Activated CD4-positive, alpha-beta T cell treated with anti-CD3 and anti-CD28 coated beads for 36 hours (primary cell): ENCODE results near the gene PIK3CA. TPM values are rescaled to one million over a fixed set of nuclear protein-coding genes. Genes with fewer than 3 reads are reported as not detected.
A peak's percentile ranks its signal among the peaks of the same experiment; 100 is the strongest.
"Not testable (repeated sequence)": the region's sequence is repeated elsewhere in the genome, so short reads cannot be mapped to it uniquely, and the experiment has no call there.

Source experiments
- ATAC-seq: fragments of 200-7000 bp; cut with Tn5 transposase; one replicate; pipeline ENCODE4 v1.10.0; 2021; ENCODE audit warnings: mild to moderate bottlenecking, moderate library complexity
- CTCF ChIA-PET: fragments of 350-600 bp; sonication (Branson Sonifier 250); formaldehyde crosslinking; loops from one replicate; lab custom pipeline; 2021; ENCODE audit warnings: antibody characterized with exemption; lab: Charles Lee
- POLR2A ChIA-PET: fragments of 350-600 bp; sonication (Branson Sonifier 250); formaldehyde crosslinking; loops from one replicate; lab custom pipeline; 2021; ENCODE audit warnings: antibody characterized with exemption, inconsistent platforms; lab: Charles Lee
- DNase-seq: peaks from one replicate; pipeline ENCODE4 v3.0.0-alpha.2; 2020
- H3K27ac Mint-ChIP-seq: one replicate; pipeline ENCODE4 v1.8.0; 2021; ENCODE audit warnings: mixed read lengths
- H3K27me3 Mint-ChIP-seq: one replicate; pipeline ENCODE4 v1.8.0; 2021; ENCODE audit warnings: mixed read lengths
- H3K36me3 Mint-ChIP-seq: one replicate; pipeline ENCODE4 v1.8.0; 2021; ENCODE audit warnings: low read depth, mixed read lengths
- H3K4me1 Mint-ChIP-seq: one replicate; pipeline ENCODE4 v1.8.0; 2021; ENCODE audit warnings: mixed read lengths
- H3K4me3 Mint-ChIP-seq: one replicate; pipeline ENCODE4 v1.8.0; 2021; ENCODE audit warnings: mild to moderate bottlenecking, moderate library complexity, mixed read lengths
- H3K9me3 Mint-ChIP-seq: one replicate; pipeline ENCODE4 v1.8.0; 2021; ENCODE audit warnings: low read depth, mixed read lengths
- intact Hi-C, 2 experiments: fragments of 100-400 bp; cut with DNase I in 1 of 2; cut with micrococcal nuclease in 1 of 2; formaldehyde crosslinking; loops; one replicate each; pipeline versions ENCODE4 v1.14.2 to v1.15.1; 2022 to 2024; cut with DNase I, micrococcal nuclease
- total RNA-seq, 2 experiments: library from RNA; stranded (reverse); gene quantifications; one replicate each; pipeline ENCODE4 v1.2.3, GENCODE V29; 2021

The PIK3CA gene
- total RNA-seq, 2 experiments from 2014 or later: 15.5 to 17.7 TPM

- Mint-ChIP-seq H3K36me3 (peaks cover 2% of the 10 kb centered on the region), H3K27me3 (peaks cover 3% of the 10 kb centered on the region), H3K4me1 (peaks cover 10% of the 10 kb centered on the region), H3K27ac (no peak overlapping the region), H3K9me3 (peaks cover 11% of the 10 kb centered on the region), H3K4me3 (no peak overlapping the region)
- no peak for ATAC-seq
- DNase-seq: no peak
- CTCF ChIA-PET: no interaction called here
- intact Hi-C loops: loop anchor here (2.0 to 5.0 kb wide), 2 partner anchors 54 to 60 kb away; partner anchors contain the start of gene ZNF639 (in 1 of the 2)
- POLR2A ChIA-PET: no interaction called here
Observed at GRCh38 chr3:179263134-179263533, 115.0 kb downstream of the PIK3CA start.

GRCh38 chr3:179264449-179264848, 116.3 kb downstream of the PIK3CA start:
- no peak overlapping the region for H3K27ac Mint-ChIP-seq
- H3K27me3 Mint-ChIP-seq: peaks cover 7% of the 10 kb centered on the region
- ATAC-seq (no peak), DNase-seq (no peak)
- peaks cover 2% of the 10 kb centered on the region for H3K36me3 Mint-ChIP-seq
- H3K4me1 Mint-ChIP-seq: peaks cover 10% of the 10 kb centered on the region
- no peak overlapping the region for H3K4me3 Mint-ChIP-seq
- H3K9me3 Mint-ChIP-seq: peaks cover 11% of the 10 kb centered on the region
- POLR2A ChIA-PET: no interaction called here
- CTCF ChIA-PET: no interaction called here
- intact Hi-C loops: loop anchor here in 1 of 2 experiments (5.0 kb wide), 1 partner anchor 53 kb away; no protein-coding TSS in a partner anchor

- ChIA-PET CTCF (no interaction called here), POLR2A (no interaction called here)
- H3K4me3 Mint-ChIP-seq: no peak overlapping the region
- peaks cover 10% of the 10 kb centered on the region for H3K4me1 Mint-ChIP-seq
- intact Hi-C loops: no loop called here
- DNase-seq (no peak), ATAC-seq (no peak)
- H3K27me3 Mint-ChIP-seq: peaks cover 8% of the 10 kb centered on the region
- H3K27ac Mint-ChIP-seq: no peak overlapping the region
- H3K9me3 Mint-ChIP-seq: peaks cover 6% of the 10 kb centered on the region
- H3K36me3 Mint-ChIP-seq: peaks cover 2% of the 10 kb centered on the region
Observed at GRCh38 chr3:179265092-179265491, 116.9 kb downstream of the PIK3CA start.

GRCh38 chr3:179265875-179266274, 117.7 kb downstream of the PIK3CA start:
- Mint-ChIP-seq H3K27ac (no peak overlapping the region), H3K9me3 (no peaks in the 10 kb centered on the region), H3K4me1 (peaks cover 4% of the 10 kb centered on the region), H3K36me3 (no peaks in the 10 kb centered on the region), H3K27me3 (peaks cover 10% of the 10 kb centered on the region), H3K4me3 (no peak overlapping the region)
- ChIA-PET POLR2A (no interaction called here), CTCF (no interaction called here)
- ATAC-seq (peak; percentile 14), DNase-seq (no peak)
- intact Hi-C loops: no loop called here

- Mint-ChIP-seq H3K9me3 (no peaks in the 10 kb centered on the region), H3K4me3 (no peak overlapping the region), H3K36me3 (no peaks in the 10 kb centered on the region)
Observed at GRCh38 chr3:179266701-179267211, 118.6 kb downstream of the PIK3CA start.

DNA sequence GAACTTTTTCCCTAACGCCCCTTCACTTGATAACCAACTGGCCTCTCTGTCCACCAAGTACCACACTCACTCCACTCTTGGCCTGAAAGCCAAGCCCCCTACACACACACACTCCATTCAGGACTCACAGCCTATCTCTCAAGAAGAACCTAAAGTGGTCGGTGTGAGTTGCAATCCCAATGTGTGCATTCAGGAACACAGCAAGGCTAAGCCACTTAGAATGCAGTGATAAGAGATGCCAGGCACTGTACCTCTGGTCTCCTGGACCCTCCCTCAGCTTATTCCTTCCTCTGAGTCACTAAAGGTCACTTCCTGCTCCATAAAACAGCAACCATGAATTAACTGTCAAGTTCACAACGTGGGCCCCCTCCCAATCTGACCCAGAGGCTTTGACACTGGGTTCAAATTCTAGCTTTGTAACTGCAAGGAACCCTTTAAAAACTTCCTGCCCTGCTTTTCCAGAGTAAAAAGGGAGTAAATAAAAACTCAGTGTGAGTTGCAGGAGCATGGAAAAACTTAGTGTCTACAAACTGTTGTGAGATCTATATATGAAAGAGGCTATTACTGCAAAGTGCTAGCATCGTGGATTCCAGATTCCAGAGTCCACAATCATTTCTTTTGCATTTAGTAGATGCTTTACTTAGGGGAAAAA, 120.4 kb downstream of the PIK3CA start:
- intact Hi-C loops: no loop called here
- H3K27ac Mint-ChIP-seq: no peak overlapping the region
- no peak for ATAC-seq
- H3K4me3 Mint-ChIP-seq: no peak overlapping the region
- ChIA-PET CTCF (interaction anchor here (1.1 kb wide), 1 partner anchor 200 kb away, joined by 7 read pairs; no protein-coding TSS in a partner anchor), POLR2A (no interaction called here)
- H3K4me1 Mint-ChIP-seq: no peaks in the 10 kb centered on the region
- peaks cover 10% of the 10 kb centered on the region for H3K27me3 Mint-ChIP-seq
- no peaks in the 10 kb centered on the region for H3K9me3 Mint-ChIP-seq
- no peaks in the 10 kb centered on the region for H3K36me3 Mint-ChIP-seq
- DNase-seq: no peak

More at GRCh38 chr3:179266701-179267211, 118.6 kb downstream of the PIK3CA start:
- DNase-seq (no peak), ATAC-seq (no peak)
- Mint-ChIP-seq H3K27me3 (peaks cover 10% of the 10 kb centered on the region), H3K27ac (no peak overlapping the region), H3K4me1 (no peaks in the 10 kb centered on the region)
- POLR2A ChIA-PET: no interaction called here
- CTCF ChIA-PET: no interaction called here
- intact Hi-C loops: no loop called here

GRCh38 chr3:179269152-179269707, 121.1 kb downstream of the PIK3CA start:
- no peak overlapping the region for H3K4me3 Mint-ChIP-seq
- H3K36me3 Mint-ChIP-seq: no peaks in the 10 kb centered on the region
- DNase-seq (no peak), ATAC-seq (no peak)
- no peak overlapping the region for H3K27ac Mint-ChIP-seq
- ChIA-PET CTCF (interaction anchor here (1.1 kb wide), 1 partner anchor 201 kb away, joined by 7 read pairs; no protein-coding TSS in a partner anchor), POLR2A (no interaction called here)
- H3K9me3 Mint-ChIP-seq: no peaks in the 10 kb centered on the region
- intact Hi-C loops: no loop called here
- H3K27me3 Mint-ChIP-seq: peaks cover 10% of the 10 kb centered on the region
- no peaks in the 10 kb centered on the region for H3K4me1 Mint-ChIP-seq

DNA sequence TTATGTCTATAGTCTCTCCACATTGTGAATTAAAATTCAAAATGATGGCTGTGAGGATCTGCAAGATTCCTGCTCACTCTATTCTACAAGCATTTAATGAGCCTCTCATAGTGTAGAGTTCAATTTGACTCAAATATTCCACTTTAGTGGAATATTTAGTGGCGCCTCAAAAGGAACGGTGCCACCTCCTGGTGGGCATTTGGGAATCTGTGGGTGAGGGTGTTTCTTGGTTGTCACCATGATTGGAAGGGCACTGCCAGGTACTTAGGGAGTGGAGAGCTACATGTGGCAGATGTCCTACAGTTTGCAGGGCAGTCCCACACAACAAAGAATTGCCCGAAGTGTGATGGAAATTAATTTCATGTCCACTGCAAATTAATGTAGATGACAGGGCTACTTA, 124.2 kb downstream of the PIK3CA start:
- POLR2A ChIA-PET: no interaction called here
- DNase-seq (no peak), ATAC-seq (no peak)
- intact Hi-C loops: no loop called here
- Mint-ChIP-seq H3K4me1 (no peaks in the 10 kb centered on the region), H3K27me3 (peaks cover 16% of the 10 kb centered on the region), H3K9me3 (no peaks in the 10 kb centered on the region), H3K27ac (no peak overlapping the region), H3K4me3 (no peak overlapping the region), H3K36me3 (no peaks in the 10 kb centered on the region)
- CTCF ChIA-PET: interaction anchor here (1.0 to 1.5 kb wide), 2 partner anchors 12 to 122 kb away, joined by 3 to 4 read pairs; no protein-coding TSS in a partner anchor

GRCh38 chr3:179274434-179274833, 126.3 kb downstream of the PIK3CA start:
- H3K4me3 Mint-ChIP-seq, ATAC-seq, intact Hi-C loops, H3K9me3 Mint-ChIP-seq, POLR2A ChIA-PET, DNase-seq, H3K36me3 Mint-ChIP-seq, H3K4me1 Mint-ChIP-seq, H3K27ac Mint-ChIP-seq: not testable (repeated sequence)
- CTCF ChIA-PET: interaction anchor here (0.6 kb wide), 1 partner anchor 259 kb away, joined by 4 read pairs; no protein-coding TSS in a partner anchor
- H3K27me3 Mint-ChIP-seq: peaks cover 13% of the 10 kb centered on the region

GRCh38 chr3:179276001-179276400, 127.8 kb downstream of the PIK3CA start:
- Mint-ChIP-seq H3K4me1 (no peaks in the 10 kb centered on the region), H3K36me3 (no peaks in the 10 kb centered on the region), H3K4me3 (no peak overlapping the region), H3K9me3 (no peaks in the 10 kb centered on the region), H3K27me3 (peaks cover 10% of the 10 kb centered on the region), H3K27ac (no peak overlapping the region)
- no peak for ATAC-seq
- DNase-seq: no peak
- ChIA-PET CTCF (interaction anchor here (1.0 kb wide), 1 partner anchor 72 kb away, joined by 4 read pairs; no protein-coding TSS in a partner anchor), POLR2A (interaction anchor here (0.7 kb wide), 1 partner anchor 127 kb away, joined by 3 read pairs; no protein-coding TSS in a partner anchor)
- intact Hi-C loops: no loop called here

DNA sequence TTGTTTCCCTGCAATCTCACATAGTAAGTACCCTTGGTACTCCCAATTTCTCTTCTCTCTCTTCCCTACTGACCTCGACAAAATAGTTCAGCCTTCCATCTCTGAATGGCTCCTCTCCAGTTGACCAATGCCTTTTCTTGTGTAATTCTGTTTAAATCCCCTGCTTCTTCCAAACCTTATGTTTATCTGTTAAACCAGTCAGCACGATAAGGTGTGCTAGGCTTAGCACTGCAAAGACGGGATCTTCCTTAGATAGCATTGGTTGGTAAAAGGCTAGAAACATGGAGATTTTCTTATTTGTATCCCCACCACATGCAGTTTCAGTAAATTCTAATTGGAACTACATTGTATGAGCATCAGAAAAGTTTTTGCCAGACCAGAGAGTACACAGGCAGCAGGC, 128.6 kb downstream of the PIK3CA start:
- peaks cover 10% of the 10 kb centered on the region for H3K27me3 Mint-ChIP-seq
- no peak for DNase-seq
- ChIA-PET POLR2A (no interaction called here), CTCF (interaction anchor here (1.0 kb wide), 1 partner anchor 73 kb away, joined by 4 read pairs; no protein-coding TSS in a partner anchor)
- H3K9me3 Mint-ChIP-seq: no peaks in the 10 kb centered on the region
- H3K4me1 Mint-ChIP-seq: no peaks in the 10 kb centered on the region
- H3K27ac Mint-ChIP-seq: no peak overlapping the region
- H3K4me3 Mint-ChIP-seq: no peak overlapping the region
- intact Hi-C loops: no loop called here
- H3K36me3 Mint-ChIP-seq: no peaks in the 10 kb centered on the region
- ATAC-seq: no peak
